ENCODE results near the gene TACC2.

DNA sequence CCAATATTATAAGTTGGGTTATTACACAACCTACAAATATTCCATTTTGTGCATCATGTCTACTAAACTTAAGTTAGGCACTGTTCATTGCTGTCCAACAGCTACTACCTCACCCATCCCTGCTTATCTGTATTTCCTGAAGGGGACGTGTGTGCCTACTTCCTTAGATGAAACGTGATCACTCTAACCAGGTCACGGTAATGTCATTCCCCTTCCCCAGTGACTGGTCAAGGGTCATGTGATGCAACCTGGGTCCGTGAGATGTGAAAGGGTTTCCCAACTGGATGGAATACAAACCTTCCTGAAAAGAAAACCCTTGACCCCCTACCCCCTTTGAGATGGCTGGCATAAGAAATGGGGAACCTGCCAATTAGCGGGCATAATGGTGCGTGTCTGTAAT, 12.4 kb upstream of the TACC2 start:
- no peak for TF ChIP-seq CTCF (IDR thresholded peaks at IDR 0.05)
- TF ChIP-seq POLR2A (IDR thresholded peaks at IDR 0.05) = no peak

Measured in thyroid gland (tissue), 4 donors.